ENCODE data around the gene WDR37. TPM values are rescaled to one million over a fixed set of nuclear protein-coding genes. Genes with fewer than 3 reads are reported as not detected.

The WDR37 gene
- total RNA-seq, 4 donors from 2014 or later = 16.8 to 28.8 (median 22.3) TPM

DNA sequence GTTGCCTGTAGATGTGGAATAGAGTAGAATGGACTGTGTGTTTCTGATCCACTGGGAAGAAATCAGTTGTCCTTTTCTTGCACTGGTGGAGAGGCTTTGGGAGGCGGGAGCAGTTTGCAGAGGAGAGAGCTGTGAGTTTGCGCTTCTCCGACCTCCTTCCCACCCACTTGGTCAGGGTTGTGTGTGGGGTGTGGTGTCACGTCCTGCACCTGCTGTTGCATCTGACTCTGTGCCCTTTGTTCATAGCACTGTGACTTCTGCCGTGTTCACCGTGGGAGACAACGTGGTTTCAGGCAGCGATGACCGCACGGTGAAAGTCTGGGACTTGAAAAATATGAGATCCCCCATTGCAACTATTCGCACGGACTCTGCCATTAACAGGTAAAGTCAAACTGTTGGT is 67.8 kb downstream of the WDR37 start:
- Histone ChIP-seq H3K4me3 (no peak overlapping the region), H3K27ac (no peak overlapping the region), H3K27me3 (no peaks in the 10 kb centered on the region), H3K4me1 (peaks cover 0 to 3% (median 0%) of the 10 kb centered on the region in 4 donors), H3K9me3 (no peaks in the 10 kb centered on the region), H3K36me3 (peaks cover 0 to 77% (median 0%) of the 10 kb centered on the region in 3 donors)
- DNase-seq = no peak
- TF ChIP-seq, protein P1, sequence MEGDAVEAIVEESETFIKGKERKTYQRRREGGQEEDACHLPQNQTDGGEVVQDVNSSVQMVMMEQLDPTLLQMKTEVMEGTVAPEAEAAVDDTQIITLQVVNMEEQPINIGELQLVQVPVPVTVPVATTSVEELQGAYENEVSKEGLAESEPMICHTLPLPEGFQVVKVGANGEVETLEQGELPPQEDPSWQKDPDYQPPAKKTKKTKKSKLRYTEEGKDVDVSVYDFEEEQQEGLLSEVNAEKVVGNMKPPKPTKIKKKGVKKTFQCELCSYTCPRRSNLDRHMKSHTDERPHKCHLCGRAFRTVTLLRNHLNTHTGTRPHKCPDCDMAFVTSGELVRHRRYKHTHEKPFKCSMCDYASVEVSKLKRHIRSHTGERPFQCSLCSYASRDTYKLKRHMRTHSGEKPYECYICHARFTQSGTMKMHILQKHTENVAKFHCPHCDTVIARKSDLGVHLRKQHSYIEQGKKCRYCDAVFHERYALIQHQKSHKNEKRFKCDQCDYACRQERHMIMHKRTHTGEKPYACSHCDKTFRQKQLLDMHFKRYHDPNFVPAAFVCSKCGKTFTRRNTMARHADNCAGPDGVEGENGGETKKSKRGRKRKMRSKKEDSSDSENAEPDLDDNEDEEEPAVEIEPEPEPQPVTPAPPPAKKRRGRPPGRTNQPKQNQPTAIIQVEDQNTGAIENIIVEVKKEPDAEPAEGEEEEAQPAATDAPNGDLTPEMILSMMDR (IDR thresholded peaks at IDR 0.05) = no peak
- TF ChIP-seq POLR2A (IDR thresholded peaks at IDR 0.05) = no peak

DNA sequence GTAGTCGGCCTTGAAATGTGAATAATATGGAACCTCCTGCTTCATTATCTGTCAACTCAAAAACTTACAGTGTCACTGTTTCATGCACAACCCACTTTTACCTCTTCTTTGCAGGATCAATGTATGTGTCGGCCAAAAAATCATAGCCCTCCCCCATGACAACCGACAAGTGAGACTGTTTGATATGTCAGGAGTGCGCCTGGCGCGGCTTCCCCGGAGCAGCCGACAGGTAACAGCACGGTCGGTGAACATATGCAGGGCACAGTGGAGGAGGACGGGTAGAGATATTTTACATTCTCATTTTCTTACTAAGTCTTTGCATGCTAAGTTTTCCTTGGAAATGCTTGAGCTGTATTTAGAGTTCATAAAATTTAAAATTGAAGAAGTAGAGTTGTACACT is 68.6 kb downstream of the WDR37 start:
- Histone ChIP-seq H3K36me3 (peaks cover 0 to 84% (median 0%) of the 10 kb centered on the region in 3 donors), H3K27me3 (no peaks in the 10 kb centered on the region), H3K27ac (no peak overlapping the region), H3K4me3 (no peak overlapping the region), H3K4me1 (peaks cover 0 to 3% (median 0%) of the 10 kb centered on the region in 4 donors), H3K9me3 (no peaks in the 10 kb centered on the region)
- no peak for DNase-seq
- TF ChIP-seq POLR2A (IDR thresholded peaks at IDR 0.05) = no peak
- TF ChIP-seq, protein P1 (IDR thresholded peaks at IDR 0.05) = no peak

DNA sequence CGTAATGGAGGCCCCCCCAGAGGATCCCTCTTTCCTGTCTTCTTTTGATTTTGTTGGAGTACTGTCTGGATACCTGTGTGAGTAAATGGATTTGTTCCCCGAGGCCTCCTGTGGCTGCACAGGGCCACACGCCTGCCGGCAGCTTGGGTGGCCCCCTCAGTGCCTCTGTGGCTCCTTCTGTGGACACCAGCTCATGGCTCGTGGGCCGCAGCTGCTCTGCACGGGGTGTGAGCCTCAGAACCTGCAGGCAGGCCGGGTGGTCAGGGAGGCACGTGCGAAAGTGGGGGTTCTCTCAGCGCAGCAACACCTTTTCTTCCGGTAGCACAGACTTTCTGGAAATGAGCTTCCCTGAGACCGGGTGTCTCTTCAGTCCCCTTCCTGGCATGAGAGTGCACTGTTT is 70.3 kb downstream of the WDR37 start:
- DNase-seq = no peak
- Histone ChIP-seq H3K27ac (no peak overlapping the region), H3K27me3 (no peaks in the 10 kb centered on the region), H3K4me1 (no peaks in the 10 kb centered on the region), H3K4me3 (no peak overlapping the region), H3K9me3 (no peaks in the 10 kb centered on the region), H3K36me3 (peaks cover 0 to 88% (median 4%) of the 10 kb centered on the region in 3 donors)
- TF ChIP-seq, protein P1 (IDR thresholded peaks at IDR 0.05) = no peak
- no peak for TF ChIP-seq POLR2A (IDR thresholded peaks at IDR 0.05)

DNA sequence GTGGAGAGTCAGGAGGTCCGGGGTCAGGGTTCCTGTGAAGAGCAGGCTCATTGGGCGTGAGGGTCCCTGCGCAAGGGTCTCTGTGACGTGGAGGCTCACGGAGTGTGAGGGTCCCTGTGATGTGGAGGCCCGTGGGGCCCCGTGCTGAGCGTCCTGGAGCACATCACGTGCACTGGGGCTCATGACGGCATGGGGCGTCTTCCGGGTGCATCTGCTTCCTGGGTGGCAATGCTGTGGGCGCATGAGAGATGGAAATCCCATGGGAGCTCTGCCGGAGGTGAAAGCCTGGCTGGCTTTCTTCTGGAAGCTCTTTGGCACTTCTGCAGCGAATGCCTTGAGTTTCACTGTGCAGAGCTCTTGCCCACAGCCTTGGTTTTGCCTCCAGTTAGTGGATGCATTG is 71.4 kb downstream of the WDR37 start:
- Histone ChIP-seq H3K27me3 (no peaks in the 10 kb centered on the region), H3K36me3 (peaks cover 0 to 84% (median 4%) of the 10 kb centered on the region in 3 donors), H3K4me1 (no peaks in the 10 kb centered on the region), H3K27ac (no peak overlapping the region), H3K9me3 (no peaks in the 10 kb centered on the region), H3K4me3 (no peak overlapping the region)
- no peak for DNase-seq
- TF ChIP-seq, protein P1 (IDR thresholded peaks at IDR 0.05) = no peak
- no peak for TF ChIP-seq POLR2A (IDR thresholded peaks at IDR 0.05)

DNA sequence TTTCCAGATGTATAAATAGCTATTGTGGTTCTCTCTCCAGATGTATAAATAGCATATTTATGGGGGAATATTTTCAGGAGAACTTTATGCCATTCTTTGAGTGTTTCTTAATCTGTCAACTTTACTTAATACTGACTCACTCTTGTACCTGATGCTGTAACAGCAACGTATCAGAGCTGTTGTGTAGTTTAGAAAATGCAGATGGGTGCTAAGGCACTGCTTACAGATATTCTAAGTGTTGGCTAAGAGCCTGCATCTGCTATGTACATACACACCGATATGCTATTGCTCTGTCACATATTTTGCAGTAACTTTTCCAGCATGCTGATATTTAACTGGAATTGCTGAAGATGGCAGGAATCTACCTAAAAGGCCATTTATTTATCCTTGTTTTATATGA is 71.9 kb downstream of the WDR37 start:
- H3K9me3 ChIP-seq = no peaks in the 10 kb centered on the region
- H3K4me3 ChIP-seq = no peak overlapping the region
- TF ChIP-seq POLR2A (IDR thresholded peaks at IDR 0.05) = no peak
- TF ChIP-seq, protein P1 (IDR thresholded peaks at IDR 0.05) = no peak
- H3K4me1 ChIP-seq = no peaks in the 10 kb centered on the region
- DNase-seq = no peak
- no peaks in the 10 kb centered on the region for H3K27me3 ChIP-seq
- peaks cover 0 to 79% (median 4%) of the 10 kb centered on the region in 3 donors for H3K36me3 ChIP-seq
- no peak overlapping the region for H3K27ac ChIP-seq

DNA sequence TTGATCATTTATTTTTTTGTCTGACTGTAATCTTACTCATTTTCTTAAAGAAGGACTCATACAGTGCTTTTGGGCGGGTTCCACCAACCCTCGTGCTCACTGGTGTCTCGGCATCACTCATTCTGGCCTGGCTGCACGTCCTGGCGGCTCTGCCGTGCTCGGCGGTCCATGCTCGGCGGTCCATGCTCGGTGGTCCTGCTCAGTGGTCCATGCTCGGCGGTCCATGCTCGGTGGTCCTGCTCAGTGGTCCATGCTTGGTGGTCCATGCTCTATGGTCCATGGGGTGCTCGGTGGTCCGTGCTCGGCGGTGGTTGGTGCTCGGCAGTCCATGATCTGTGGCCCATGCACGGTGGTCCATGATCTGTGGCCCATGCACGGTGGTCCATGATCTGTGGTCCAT is 72.5 kb downstream of the WDR37 start:
- TF ChIP-seq, protein P1 (IDR thresholded peaks at IDR 0.05) = no peak
- no peak for TF ChIP-seq POLR2A (IDR thresholded peaks at IDR 0.05)
- no peak for DNase-seq
- H3K27me3 ChIP-seq = no peaks in the 10 kb centered on the region
- H3K36me3 ChIP-seq = peaks cover 0 to 76% (median 4%) of the 10 kb centered on the region in 3 donors
- no peak overlapping the region for H3K4me3 ChIP-seq
- H3K27ac ChIP-seq = no peak overlapping the region
- H3K4me1 ChIP-seq = no peaks in the 10 kb centered on the region
- H3K9me3 ChIP-seq = no peaks in the 10 kb centered on the region
